Coronary artery (tissue), 2 donors: Measurements from ENCODE around the gene PRF1.
"Not testable (repeated sequence)": the region's sequence is repeated elsewhere in the genome, so short reads cannot be mapped to it uniquely, and the experiment has no call there.

Experiments used
- DNase-seq: peaks from one replicate; pipeline ENCODE4 v3.0.0-alpha.2; 2017; ENCODE audit warnings: low spot score
- H3K27ac ChIP-seq, 2 donors: fragments of 200-600 bp; sonication (generic); one replicate each; pipeline ENCODE4 v1.5.1; 2016 to 2019
- H3K4me3 ChIP-seq: fragments of 200-600 bp; sonication (generic); 2 replicates; pipeline ENCODE4 v1.5.1; 2016; ENCODE audit warnings: mild to moderate bottlenecking, moderate library complexity
- CTCF ChIP-seq: fragments of 200-600 bp; sonication (generic); IDR thresholded peaks from one replicate; pipeline ENCODE4 v1.5.1; 2019; ENCODE audit warnings: antibody characterized with exemption

PRF1 gene

GRCh38 chr10:70634515-70634914 is 32.0 kb upstream of the PRF1 start:
- DNase-seq, H3K27ac ChIP-seq, H3K4me3 ChIP-seq: not testable (repeated sequence)

GRCh38 chr10:70634011-70634410 is 31.5 kb upstream of the PRF1 start:
- Histone ChIP-seq H3K27ac (no peak overlapping the region), H3K4me3 (no peak overlapping the region)
- no peak for TF ChIP-seq CTCF
- DNase-seq = no peak

GRCh38 chr10:70631735-70632134 is 29.2 kb upstream of the PRF1 start:
- H3K27ac ChIP-seq, DNase-seq, H3K4me3 ChIP-seq: not testable (repeated sequence)

GRCh38 chr10:70629338-70629737 is 26.8 kb upstream of the PRF1 start:
- DNase-seq = no peak
- H3K27ac ChIP-seq = no peak overlapping the region
- no peak overlapping the region for H3K4me3 ChIP-seq
- no peak for TF ChIP-seq CTCF

- Histone ChIP-seq H3K4me3 (no peak overlapping the region), H3K27ac (no peak overlapping the region)
- TF ChIP-seq CTCF = no peak
- DNase-seq = no peak
Measured at GRCh38 chr10:70626056-70626455, 23.5 kb upstream of the PRF1 start.

- no peak for DNase-seq
- TF ChIP-seq CTCF = no peak
- no peak overlapping the region for H3K27ac ChIP-seq
Measured at GRCh38 chr10:70622981-70623844, 20.7 kb upstream of the PRF1 start.

GRCh38 chr10:70622541-70622940 is 20.0 kb upstream of the PRF1 start:
- TF ChIP-seq CTCF = no peak
- no peak overlapping the region for H3K4me3 ChIP-seq
- DNase-seq = no peak
- H3K27ac ChIP-seq = no peak overlapping the region

More at GRCh38 chr10:70622981-70623844, 20.7 kb upstream of the PRF1 start:
- H3K4me3 ChIP-seq = no peak overlapping the region

- Histone ChIP-seq H3K27ac (no peak overlapping the region), H3K4me3 (no peak overlapping the region)
- no peak for DNase-seq
- TF ChIP-seq CTCF = no peak
Measured at GRCh38 chr10:70621503-70622078, 19.1 kb upstream of the PRF1 start.
